NB4 (cell line): ENCODE results near the gene TKFC.

Experiments
- CTCF ChIP-seq: IDR thresholded peaks from one replicate; pipeline ENCODE4 v1.5.1; 2012; ENCODE audit warnings: low read depth, low read length
- MAX ChIP-seq: IDR thresholded peaks from 2 replicates; pipeline ENCODE4 v1.6.1; 2011; ENCODE audit warnings: low read depth, low read length
- POLR2A ChIP-seq: IDR thresholded peaks from 2 replicates; pipeline ENCODE4 v1.6.1; 2011; ENCODE audit warnings: mild to moderate bottlenecking; ENCODE audit not compliant: insufficient read length; ENCODE audit errors: extremely low read depth

DNA sequence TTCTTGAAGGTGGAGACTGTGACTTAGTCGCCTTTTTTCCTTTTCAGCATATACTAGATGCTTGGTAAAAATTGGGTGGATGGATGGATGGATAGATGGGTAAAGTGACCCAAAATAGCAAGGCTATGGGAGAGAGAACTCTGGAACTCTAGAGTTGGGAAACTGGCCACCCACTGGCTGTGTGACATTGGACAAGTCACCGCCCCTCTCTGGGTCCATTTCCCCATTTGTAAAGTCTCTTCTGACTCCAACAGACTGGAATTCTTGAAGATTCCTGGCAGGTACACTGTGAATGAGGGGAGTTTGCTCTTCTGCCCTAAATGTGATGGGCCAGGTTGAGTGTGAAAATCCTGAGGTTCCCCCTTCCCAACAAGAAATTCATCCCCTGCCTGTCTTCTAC lies 8.0 kb downstream of the TKFC start:
- no peak for TF ChIP-seq CTCF
- no peak for TF ChIP-seq POLR2A
- TF ChIP-seq MAX, result no peak
